ENCODE measurements around the gene CCNI.

DNA sequence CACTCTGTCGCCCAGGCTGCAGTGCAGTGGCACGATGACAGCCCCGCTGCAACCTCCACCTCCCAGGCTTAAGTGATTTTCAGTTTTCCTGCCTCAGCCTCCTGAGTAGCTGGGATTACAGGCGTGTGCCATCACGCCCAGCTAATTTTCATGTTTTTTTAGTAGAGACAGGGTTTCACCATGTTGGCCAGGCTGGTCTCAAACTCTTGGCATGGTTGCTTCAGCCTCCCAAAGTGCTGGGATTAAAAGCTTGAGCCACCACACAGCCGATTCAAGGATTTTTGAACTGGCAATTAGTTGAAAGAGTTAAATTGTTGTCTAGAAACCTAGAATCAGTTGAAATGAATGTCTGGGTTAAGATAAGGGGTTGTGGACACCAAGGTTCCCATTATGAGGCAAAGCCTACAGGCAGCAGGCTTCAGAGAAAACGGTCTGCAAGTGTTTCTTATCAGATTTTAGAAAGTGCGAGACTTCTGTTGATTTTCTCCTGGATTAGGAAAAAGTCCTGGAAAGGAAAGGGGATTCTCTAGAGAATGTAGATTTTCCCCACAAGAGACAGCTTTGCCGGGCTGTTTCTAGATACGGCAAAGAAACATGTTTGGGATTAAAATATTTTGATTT is 8.3 kb upstream of the CCNI start:
- TF ChIP-seq, protein P1, sequence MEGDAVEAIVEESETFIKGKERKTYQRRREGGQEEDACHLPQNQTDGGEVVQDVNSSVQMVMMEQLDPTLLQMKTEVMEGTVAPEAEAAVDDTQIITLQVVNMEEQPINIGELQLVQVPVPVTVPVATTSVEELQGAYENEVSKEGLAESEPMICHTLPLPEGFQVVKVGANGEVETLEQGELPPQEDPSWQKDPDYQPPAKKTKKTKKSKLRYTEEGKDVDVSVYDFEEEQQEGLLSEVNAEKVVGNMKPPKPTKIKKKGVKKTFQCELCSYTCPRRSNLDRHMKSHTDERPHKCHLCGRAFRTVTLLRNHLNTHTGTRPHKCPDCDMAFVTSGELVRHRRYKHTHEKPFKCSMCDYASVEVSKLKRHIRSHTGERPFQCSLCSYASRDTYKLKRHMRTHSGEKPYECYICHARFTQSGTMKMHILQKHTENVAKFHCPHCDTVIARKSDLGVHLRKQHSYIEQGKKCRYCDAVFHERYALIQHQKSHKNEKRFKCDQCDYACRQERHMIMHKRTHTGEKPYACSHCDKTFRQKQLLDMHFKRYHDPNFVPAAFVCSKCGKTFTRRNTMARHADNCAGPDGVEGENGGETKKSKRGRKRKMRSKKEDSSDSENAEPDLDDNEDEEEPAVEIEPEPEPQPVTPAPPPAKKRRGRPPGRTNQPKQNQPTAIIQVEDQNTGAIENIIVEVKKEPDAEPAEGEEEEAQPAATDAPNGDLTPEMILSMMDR (conservative IDR thresholded peaks at IDR 0.05): no peak
- no peak for TF ChIP-seq ZFX (IDR thresholded peaks at IDR 0.05)
